ENCODE results near the gene MVB12B. TPM values are rescaled to one million over a fixed set of nuclear protein-coding genes. Genes with fewer than 3 reads are reported as not detected.

MVB12B gene
- total RNA-seq, 1 experiment from 2014 or later = 10.9 TPM

DNA sequence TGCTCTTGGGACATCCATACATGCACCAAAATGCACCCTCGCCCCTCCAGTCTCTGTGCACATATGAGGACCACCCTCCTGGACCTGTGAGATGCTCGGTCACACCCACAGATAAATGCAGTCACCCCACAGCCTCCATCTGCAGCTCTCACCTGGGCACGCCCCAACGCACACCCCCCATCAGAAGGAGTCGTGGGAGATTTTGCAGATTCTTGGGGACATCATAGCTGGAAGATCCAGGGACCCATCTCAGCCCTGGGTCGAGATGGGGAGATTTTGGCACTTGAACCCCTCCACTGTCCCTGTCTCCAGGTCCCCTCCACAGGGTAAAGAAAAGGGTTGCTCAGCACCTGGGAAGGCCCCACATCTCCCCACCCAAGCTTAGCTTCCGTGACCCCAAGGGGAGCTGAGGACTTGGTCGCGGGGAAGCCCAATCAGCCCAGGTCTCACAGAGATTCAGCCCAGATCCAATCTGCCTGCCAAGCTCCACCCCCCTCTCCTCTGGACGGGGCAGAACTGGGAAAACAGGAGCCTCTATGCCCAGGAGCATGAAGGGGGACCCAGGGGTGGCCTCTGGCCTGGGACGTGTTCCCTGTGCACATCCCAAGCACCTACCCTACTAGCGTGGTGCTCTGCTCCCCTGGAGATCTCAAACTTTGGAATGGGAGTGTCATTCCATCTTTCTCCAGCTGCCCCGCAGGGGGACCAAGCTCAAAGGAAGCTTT is 197.9 kb downstream of the MVB12B start:
- ChIA-PET CTCF (no interaction called here), POLR2A (no interaction called here), RAD21 (ENCODE audit: low non-redundant PET in 1 of 2, low total read pairs in 2 of 2, uncharacterized antibody in 2 of 2, unreplicated experiment in 2 of 2) (no interaction called here)
- ATAC-seq (no peak), DNase-seq (ENCODE audit: low read depth, low spot score) (no peak)
- H3K9me3 ChIP-seq (ENCODE audit: control insufficient read depth in 1 of 2, insufficient read depth in 1 of 2, low read depth in 1 of 2, low read length in 2 of 2) = no peaks in the 10 kb centered on the region
- H3K9ac ChIP-seq (ENCODE audit: low read length) = no peak overlapping the region
- intact Hi-C loops (cut with micrococcal nuclease) = no loop called here
- no TSS peak for BruUV-seq (replicated peaks)
- no peaks in the 10 kb centered on the region for H3K79me2 ChIP-seq (ENCODE audit: insufficient read depth, low read length)
- no peaks in the 10 kb centered on the region for H4K20me1 ChIP-seq (ENCODE audit: insufficient read depth)
- H3K36me3 ChIP-seq (ENCODE audit: control insufficient read depth in 1 of 2, insufficient read depth in 2 of 2, low read length in 2 of 2) = no peaks in the 10 kb centered on the region
- peaks cover 9% of the 10 kb centered on the region; the same call in 1 of the 2 replicates for H3K27me3 ChIP-seq (ENCODE audit: insufficient read depth, low read length)
- H3K27ac ChIP-seq (ENCODE audit: low read depth, low read length) = no peak overlapping the region
- no peak overlapping the region for H3K4me2 ChIP-seq (ENCODE audit: low read length)
- H3K4me3 ChIP-seq (replicated peaks in 1 of 2; ENCODE audit: low read depth in 1 of 2, low read length in 2 of 2) = no peak overlapping the region
- TF ChIP-seq SRF (IDR thresholded peaks at IDR 0.05; ENCODE audit: low read depth) = no peak
- H3K9me2 ChIP-seq (ENCODE audit: insufficient read depth) = no peaks in the 10 kb centered on the region
- H2AFZ ChIP-seq (ENCODE audit: low read depth, low read length, poor library complexity, severe bottlenecking) = no peak overlapping the region
- H3K4me1 ChIP-seq (ENCODE audit: control insufficient read depth in 1 of 2, insufficient read depth in 2 of 2, low read length in 2 of 2) = no peaks in the 10 kb centered on the region

DNA sequence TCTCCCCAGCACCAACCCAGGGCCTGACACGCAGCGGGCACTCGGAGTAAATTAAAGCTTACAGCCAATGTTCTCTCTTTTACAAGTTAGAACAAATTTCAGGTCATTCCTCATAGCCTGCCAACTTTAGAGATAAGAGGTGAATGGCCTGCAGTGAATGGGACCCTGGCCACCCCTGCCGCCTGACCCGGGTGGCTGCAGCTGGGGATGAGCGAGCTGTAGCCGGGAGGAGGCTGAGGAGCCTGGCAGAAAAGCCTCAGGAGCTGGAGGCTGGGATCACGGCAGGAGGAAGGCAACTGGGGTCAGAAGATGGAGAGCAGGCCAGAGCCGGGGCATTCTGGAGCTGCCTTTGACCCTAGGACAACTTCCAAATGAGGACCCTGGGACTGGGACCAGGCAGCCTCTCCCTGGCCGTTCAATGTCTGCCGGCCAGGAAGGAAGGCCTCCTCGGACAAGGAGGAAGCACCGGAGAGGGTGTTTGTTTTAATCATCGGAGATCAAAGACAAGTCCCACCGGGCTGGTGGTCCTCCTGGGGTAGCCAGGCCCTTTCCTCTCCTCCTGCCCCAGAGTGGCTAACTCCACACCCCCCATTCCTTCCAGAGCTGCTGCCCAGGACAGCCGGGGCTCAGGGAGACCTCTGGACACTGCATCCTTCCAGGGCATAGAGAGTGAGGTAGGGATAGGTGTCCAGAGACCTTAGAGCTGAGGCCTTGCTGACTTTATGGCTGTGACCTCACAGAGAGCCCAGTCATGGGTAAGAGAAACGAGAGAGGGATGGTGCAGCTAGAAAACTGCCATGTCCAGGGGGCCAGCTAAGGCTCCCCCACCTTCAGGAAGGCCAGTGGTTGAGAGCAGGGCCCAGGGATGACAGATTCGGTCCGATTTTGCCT is 199.8 kb downstream of the MVB12B start:
- POLR2A ChIA-PET = no interaction called here
- Histone ChIP-seq H3K4me3 (replicated peaks in 1 of 2; ENCODE audit: low read depth in 1 of 2, low read length in 2 of 2) (no peak overlapping the region), H3K79me2 (ENCODE audit: insufficient read depth, low read length) (no peaks in the 10 kb centered on the region), H3K9ac (ENCODE audit: low read length) (no peak overlapping the region), H3K4me1 (ENCODE audit: control insufficient read depth in 1 of 2, insufficient read depth in 2 of 2, low read length in 2 of 2) (no peaks in the 10 kb centered on the region), H2AFZ (ENCODE audit: low read depth, low read length, poor library complexity, severe bottlenecking) (no peak overlapping the region), H3K36me3 (ENCODE audit: control insufficient read depth in 1 of 2, insufficient read depth in 2 of 2, low read length in 2 of 2) (no peaks in the 10 kb centered on the region), H4K20me1 (ENCODE audit: insufficient read depth) (no peaks in the 10 kb centered on the region), H3K27me3 (ENCODE audit: insufficient read depth, low read length) (0 out of 2 replicates have a peak, but pooled peaks cover 3% of the 10 kb centered on the region), H3K9me2 (ENCODE audit: insufficient read depth) (no peaks in the 10 kb centered on the region), H3K9me3 (ENCODE audit: control insufficient read depth in 1 of 2, insufficient read depth in 1 of 2, low read depth in 1 of 2, low read length in 2 of 2) (no peaks in the 10 kb centered on the region), H3K4me2 (ENCODE audit: low read length) (no peak overlapping the region), H3K27ac (ENCODE audit: low read depth, low read length) (no peak overlapping the region)
- RAD21 ChIA-PET (ENCODE audit: low non-redundant PET in 1 of 2, low total read pairs in 2 of 2, uncharacterized antibody in 2 of 2, unreplicated experiment in 2 of 2) = no interaction called here
- CTCF ChIA-PET = interaction anchor here (1.6 kb wide), 2 partner anchors 29 to 32 kb away, joined by 3 to 4 read pairs; no protein-coding TSS in a partner anchor
- ATAC-seq (no peak), DNase-seq (ENCODE audit: low read depth, low spot score) (no peak)
- intact Hi-C loops (cut with micrococcal nuclease) = no loop called here
- no TSS peak for BruUV-seq (replicated peaks)
- TF ChIP-seq TCF7L2 (IDR thresholded peaks at IDR 0.05; ENCODE audit: borderline replicate concordance, extremely low read depth, insufficient read depth, insufficient read length) = no peak
- TF ChIP-seq, protein P1, sequence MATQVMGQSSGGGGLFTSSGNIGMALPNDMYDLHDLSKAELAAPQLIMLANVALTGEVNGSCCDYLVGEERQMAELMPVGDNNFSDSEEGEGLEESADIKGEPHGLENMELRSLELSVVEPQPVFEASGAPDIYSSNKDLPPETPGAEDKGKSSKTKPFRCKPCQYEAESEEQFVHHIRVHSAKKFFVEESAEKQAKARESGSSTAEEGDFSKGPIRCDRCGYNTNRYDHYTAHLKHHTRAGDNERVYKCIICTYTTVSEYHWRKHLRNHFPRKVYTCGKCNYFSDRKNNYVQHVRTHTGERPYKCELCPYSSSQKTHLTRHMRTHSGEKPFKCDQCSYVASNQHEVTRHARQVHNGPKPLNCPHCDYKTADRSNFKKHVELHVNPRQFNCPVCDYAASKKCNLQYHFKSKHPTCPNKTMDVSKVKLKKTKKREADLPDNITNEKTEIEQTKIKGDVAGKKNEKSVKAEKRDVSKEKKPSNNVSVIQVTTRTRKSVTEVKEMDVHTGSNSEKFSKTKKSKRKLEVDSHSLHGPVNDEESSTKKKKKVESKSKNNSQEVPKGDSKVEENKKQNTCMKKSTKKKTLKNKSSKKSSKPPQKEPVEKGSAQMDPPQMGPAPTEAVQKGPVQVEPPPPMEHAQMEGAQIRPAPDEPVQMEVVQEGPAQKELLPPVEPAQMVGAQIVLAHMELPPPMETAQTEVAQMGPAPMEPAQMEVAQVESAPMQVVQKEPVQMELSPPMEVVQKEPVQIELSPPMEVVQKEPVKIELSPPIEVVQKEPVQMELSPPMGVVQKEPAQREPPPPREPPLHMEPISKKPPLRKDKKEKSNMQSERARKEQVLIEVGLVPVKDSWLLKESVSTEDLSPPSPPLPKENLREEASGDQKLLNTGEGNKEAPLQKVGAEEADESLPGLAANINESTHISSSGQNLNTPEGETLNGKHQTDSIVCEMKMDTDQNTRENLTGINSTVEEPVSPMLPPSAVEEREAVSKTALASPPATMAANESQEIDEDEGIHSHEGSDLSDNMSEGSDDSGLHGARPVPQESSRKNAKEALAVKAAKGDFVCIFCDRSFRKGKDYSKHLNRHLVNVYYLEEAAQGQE (IDR thresholded peaks at IDR 0.05; ENCODE audit: low read depth) = no peak
- TF ChIP-seq, protein P2, sequence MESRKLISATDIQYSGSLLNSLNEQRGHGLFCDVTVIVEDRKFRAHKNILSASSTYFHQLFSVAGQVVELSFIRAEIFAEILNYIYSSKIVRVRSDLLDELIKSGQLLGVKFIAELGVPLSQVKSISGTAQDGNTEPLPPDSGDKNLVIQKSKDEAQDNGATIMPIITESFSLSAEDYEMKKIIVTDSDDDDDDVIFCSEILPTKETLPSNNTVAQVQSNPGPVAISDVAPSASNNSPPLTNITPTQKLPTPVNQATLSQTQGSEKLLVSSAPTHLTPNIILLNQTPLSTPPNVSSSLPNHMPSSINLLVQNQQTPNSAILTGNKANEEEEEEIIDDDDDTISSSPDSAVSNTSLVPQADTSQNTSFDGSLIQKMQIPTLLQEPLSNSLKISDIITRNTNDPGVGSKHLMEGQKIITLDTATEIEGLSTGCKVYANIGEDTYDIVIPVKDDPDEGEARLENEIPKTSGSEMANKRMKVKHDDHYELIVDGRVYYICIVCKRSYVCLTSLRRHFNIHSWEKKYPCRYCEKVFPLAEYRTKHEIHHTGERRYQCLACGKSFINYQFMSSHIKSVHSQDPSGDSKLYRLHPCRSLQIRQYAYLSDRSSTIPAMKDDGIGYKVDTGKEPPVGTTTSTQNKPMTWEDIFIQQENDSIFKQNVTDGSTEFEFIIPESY (IDR thresholded peaks at IDR 0.05; ENCODE audit: extremely low read depth, insufficient replicate concordance, low read length) = no peak
- no peak for TF ChIP-seq YY1 (IDR thresholded peaks at IDR 0.05; ENCODE audit: extremely low read depth, insufficient replicate concordance, low read depth, low read length)
- no peak for TF ChIP-seq ZFX (IDR thresholded peaks at IDR 0.05)
- no peak for TF ChIP-seq CBX3 (IDR thresholded peaks at IDR 0.05; ENCODE audit: low read depth)
- TF ChIP-seq ELF1 (IDR thresholded peaks at IDR 0.05; ENCODE audit: borderline replicate concordance, low read depth) = no peak
- TF ChIP-seq SP1 (IDR thresholded peaks at IDR 0.05; ENCODE audit: low read depth) = no peak
- TF ChIP-seq FOSL1 (IDR thresholded peaks at IDR 0.05; ENCODE audit: low read depth) = no peak

All from HCT116 (cell line).